ENCODE results near the gene SPIN4. TPM values are rescaled to one million over a fixed set of nuclear protein-coding genes. Genes with fewer than 3 reads are reported as not detected.
A peak's percentile ranks its signal among the peaks of the same experiment; 100 is the strongest.
"Not testable (repeated sequence)": the region's sequence is repeated elsewhere in the genome, so short reads cannot be mapped to it uniquely, and the experiment has no call there.

The SPIN4 gene
- 4.7 TPM for total RNA-seq

DNA sequence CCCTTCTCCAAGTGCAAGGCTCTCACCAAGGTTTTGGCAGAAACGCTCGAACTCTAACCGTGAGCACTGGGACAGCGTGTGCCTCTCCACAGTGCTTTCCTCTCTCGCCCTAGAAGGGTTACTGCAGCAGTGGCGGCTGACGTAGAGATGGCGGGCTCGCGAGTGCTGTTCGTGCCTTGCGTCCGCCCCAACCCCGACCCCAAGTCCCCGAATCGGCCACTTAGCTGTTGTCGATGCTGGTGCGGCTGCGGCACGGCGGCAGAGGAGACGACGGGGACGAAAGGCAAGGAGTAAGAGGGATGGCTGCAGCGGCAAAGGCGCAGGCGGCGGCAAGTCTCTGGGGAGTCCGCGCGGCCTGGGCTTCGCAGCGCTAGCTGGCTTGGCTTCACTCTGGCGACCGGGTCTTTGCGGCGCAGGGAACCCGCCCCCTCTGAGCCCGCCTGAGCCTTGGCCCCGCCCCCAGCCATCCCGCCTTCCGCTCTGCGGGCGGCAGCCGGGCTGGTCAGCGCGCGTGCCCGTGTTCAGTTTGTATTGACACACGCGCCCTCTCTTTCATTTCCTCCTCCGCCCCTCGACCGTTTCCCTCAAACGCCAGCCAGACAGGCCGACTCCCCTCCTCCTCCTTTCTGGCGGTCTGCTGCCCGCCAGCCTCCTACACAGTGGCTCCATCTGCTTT is at the start of gene SPIN4:
Gene SPIN4 (minus strand): TSS at position 392 of the 676 bp plus-strand sequence. CDS start 513 bp downstream, outside the sequence.
- peak; percentile 86 for DNase-seq (ENCODE audit: low spot score)

DNA sequence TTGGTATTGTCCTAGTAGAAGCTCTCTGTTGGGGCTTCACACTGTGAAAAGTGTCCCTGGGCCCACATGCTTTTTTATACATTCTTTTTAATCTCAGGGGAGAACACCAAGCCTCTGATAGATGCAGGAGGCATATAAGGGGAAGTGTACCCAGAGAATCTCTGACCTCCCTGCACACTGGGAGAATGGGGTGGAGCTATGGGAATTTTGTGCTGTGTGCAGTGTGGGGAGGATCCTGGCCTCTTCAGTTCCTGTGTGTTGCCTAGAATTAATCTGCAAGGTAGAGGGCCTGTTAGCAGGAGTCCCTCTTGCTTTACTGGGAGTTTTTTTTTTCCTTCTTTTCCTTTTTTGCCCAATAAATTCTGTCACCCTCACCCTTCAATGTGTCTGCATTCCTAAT is 49.2 kb upstream of the SPIN4 start:
- DNase-seq (ENCODE audit: low spot score): no peak

DNA sequence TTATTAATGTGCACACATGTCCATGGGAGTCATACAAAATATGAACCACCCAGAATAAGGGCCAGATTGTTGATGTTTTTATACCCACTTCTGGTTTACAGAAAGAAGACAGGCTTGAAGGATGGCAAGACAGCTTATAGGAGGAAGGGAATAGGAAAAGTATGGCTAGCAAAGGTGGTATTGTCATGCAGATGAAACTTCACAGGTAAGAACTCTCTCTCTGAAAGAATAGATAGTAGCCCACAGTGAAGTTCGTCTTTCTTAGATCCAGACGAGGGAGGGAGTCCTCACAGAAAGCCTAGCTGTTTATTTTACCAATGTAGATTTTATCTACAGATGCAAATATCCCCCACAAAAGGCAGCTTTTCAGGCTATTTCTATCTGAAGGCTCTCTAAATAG is 43.7 kb upstream of the SPIN4 start:
- no peak for DNase-seq (ENCODE audit: low spot score)

DNA sequence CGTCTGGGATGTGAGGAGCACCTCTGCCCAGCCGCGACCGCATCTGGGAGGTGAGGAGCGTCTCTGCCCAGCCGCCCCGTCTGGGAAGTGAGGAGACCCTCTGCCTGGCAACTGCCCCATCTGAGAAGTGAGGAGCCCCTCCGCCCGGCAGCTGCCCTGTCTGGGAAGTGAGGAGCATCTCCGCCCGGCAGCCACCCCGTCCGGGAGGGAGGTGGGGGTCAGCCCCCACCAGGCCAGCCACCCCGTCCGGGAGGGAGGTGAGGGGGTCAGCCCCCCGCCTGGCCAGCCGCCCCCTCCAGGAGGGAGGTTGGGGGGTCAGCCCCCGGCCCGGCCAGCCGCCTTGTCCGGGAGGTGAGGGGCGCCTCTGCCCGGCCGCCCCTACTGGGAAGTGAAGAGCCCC is 42.0 kb upstream of the SPIN4 start:
- not testable (repeated sequence) for DNase-seq (ENCODE audit: low spot score)

DNA sequence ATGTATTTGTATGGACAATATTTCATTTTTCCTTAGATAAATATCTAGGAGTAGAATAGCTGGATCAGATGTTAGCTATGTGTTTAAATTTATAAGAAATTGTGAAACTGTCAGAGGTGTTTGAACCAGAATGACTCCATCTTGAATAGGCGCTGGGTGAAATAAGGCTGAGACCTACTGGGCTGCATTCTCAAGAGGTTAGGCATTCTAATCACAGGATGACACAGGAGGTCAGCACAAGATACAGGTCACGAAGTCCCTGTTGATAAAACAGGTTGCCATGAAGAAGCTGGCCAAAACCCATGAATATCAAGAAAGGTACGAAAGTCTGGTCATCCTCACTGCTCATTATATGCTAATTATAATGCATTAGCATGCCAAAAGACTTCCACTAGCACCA is 36.3 kb upstream of the SPIN4 start:
- DNase-seq (ENCODE audit: low spot score): no peak

DNA sequence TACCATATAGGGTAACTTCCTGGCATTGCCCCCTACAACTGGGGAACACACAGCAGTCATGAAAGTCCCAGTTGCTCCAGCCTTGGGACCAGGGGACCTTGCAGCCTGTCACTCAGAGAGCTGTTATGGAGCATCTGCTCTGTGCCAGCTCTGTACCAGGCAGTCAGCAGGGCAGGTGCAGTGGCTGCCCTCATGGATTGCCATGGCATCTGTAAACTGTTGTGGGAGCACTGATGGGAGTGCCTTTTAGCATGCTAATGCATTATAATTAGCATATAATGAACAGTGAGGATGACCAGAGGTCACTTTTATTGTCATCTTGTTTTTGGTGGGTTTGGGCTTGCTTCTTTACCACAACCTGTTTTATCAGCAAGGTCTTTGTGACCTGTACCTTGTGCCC is 33.1 kb upstream of the SPIN4 start:
- DNase-seq (ENCODE audit: low spot score): not testable (repeated sequence)

DNA sequence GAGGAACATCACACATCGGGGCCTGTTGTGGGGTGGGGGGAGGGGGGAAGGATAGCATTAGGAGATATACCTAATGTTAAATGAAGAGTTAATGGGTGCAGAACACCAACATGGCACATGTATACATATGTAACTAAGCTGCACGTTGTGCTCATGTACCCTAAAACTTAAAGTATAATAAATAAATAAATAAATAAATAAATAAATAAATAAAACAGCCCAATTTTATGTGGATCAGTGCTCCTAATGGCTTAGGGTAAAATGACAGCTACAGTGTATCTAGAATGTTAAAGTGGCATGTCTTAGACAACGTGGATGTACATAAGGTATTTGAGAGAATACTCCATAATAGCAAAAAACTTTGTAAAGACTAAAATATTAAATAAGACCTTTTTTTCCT is 21.9 kb upstream of the SPIN4 start:
- not testable (repeated sequence) for DNase-seq (ENCODE audit: low spot score)

DNA sequence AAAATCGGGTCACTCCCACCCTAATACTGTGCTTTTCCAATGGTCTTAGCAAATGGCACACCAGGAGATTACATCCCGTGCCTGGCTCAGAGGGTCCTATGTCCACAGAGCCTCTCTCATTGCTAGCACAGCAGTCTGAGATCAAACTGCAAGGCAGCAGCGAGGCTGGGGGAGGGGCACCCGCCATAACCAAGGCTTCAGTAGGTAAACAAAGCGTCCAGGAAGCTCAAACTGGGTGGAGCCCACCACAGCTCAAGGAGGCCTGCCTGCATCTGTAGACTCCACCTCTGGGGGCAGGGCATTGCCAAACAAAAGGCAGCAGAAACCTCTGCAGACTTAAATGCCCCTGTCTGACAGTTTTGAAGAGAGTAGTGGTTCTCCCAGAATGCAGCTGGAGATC is 16.6 kb upstream of the SPIN4 start:
- not testable (repeated sequence) for DNase-seq (ENCODE audit: low spot score)

DNA sequence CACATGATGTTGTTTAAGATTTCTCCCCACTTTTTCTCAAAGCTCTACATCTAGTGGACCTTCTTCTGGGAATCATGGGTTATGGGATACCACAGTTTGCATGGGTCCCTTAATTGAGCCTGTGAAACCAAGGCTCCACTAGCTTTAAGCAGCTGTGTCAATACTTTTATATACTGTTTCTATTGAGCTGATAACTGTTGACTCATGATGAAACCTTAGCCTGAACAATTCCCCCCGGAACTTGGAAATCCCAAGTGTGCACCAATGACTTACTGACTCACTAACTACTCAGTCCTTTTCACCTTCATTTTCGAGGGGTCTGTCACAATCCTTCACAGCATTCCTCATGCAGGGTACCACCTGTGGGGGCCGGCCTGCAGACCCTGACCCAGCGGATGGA is 12.7 kb upstream of the SPIN4 start:
- DNase-seq (ENCODE audit: low spot score): no peak

DNA sequence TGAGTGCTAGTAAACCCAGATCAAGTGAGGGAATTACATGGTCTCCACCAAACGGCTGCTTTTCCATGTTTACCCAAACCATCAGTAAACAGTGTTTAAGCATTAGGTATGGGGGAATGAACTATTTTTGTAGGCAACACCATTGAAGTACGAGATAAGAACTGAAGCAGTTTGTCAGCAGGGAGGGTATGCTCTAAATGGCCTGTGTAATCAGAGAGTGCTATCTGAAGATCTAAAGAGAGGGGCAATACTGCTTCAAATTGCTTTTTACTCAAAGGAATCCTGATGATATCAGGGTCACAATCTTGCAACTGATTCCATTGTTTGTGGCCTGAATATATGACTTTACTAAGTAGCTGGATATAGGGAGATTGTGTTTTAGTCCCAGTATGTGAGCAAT is 10.4 kb upstream of the SPIN4 start:
- no peak for DNase-seq (ENCODE audit: low spot score)

DNA sequence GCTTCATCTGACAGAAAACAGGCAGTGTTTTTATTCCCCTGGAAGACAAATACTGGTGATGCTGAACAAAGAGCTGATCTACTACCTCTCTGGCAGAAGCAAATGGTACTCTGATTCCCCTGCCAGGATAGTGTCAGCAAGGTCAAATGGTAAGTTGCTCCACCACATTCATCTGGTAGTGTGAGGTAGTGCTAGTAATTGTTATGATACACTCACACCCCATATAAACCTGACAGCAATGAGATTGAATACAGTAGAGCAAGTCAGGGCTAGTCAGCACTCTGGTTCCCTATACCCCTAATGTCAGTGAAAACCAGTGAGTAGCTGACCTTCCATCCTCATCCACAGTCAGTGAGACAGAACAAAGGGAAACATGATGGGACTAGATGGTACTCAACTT is 3.4 kb upstream of the SPIN4 start:
- no peak for DNase-seq (ENCODE audit: low spot score)

DNA sequence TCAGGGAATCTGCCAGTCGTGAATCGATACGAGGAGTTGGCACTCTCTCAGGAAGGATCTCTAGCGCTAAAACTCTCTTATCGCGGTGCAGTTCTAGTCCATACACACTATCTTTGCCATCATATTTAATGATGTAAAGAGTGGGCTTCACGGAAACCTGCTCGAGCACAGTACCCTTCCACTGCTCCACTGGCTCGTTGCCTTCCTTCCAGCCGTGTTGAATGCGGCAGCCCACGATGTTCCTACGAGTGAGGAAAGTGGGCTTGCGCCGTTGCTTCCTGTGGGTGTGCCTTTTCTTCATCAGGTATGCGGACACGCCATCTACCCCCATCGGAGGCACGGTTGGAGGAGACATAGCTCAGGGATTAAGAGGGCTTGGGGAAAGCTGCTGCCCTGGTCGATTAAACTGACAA is 661 bp downstream of the SPIN4 start:
- DNase-seq (ENCODE audit: low spot score): peak; percentile 45

DNA sequence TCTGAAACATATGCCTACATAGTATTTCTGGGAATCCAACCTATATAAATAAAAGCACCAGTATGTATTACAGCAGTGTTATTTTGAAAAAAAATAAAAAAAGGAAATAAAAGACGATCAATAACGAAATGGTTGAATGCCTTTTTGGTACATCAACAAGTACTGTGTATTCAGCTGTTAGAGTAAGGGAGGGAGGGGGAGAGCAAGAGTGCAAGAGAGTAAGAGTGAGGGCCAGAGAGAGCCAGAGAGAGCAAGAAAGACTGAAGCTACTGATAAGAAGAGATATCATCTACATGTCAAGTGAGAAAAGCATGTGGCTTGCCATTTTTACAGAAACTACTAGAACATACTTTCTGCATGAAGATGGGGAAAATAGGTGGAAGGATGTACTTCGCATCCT is 1.8 kb downstream of the SPIN4 start:
- no peak for DNase-seq (ENCODE audit: low spot score)

DNA sequence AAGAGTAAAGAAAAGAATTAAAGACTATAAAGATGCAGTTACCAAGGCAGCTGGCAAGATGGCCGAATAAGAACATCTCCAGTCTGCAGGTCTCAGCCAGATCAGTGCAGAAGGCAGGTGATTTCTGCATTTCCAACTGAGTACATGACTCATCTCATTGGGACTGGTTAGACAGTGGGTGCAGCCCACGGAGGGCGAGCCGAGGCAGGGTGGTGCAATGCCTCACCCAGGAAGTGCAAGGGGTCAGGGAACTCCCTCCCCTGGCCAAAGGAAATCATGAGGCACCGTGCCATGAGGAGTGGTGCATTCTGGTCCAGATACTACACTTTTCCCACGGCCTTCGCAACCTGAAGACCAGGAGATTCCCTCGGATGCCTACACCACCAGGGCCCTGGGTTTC is 20.5 kb downstream of the SPIN4 start:
- DNase-seq (ENCODE audit: low spot score): no peak

DNA sequence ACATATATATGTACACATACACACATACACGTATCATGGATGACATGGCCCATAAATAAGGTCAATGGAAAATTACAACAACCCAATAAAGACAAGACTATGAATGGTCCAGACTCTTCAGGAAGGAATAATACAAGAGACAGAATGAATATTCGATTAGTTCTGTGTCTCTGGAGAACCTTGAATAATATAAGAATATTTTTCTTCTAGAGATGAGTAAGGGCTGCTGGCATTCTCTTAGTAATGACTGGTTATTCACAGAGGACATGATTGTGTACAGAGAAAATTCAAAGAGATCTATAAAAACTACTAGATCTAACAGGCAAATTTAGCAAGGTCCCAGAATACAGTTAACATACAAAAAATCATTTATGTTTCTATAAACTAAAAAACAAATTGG is 23.3 kb downstream of the SPIN4 start:
- no peak for DNase-seq (ENCODE audit: low spot score)

DNA sequence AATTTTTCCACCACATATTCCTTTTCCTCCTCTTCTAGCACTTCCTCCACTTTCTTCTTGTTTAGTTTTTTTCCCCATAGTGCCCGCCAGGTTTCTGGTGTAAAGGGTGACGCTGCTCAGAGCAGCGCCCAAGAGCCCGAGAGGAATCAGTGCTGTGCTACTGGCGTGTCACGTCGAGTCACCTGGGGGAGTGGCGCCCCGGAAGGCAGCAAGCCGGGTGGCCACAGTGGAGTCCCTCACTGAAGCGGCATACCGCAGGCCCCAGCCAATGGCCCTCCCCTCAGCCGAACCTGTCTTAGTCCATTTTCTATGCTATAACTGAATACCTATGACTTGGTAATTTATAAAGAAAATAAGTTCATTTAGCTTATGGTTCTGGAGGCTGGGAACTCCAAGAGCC is 51.5 kb downstream of the SPIN4 start:
- DNase-seq (ENCODE audit: low spot score): no peak

All from ureter (tissue), 1 donor.